ENCODE results near the gene ROR2. TPM values are rescaled to one million over a fixed set of nuclear protein-coding genes. Genes with fewer than 3 reads are reported as not detected.

Gene ROR2
- total and polyA plus RNA-seq, 7 donors = 0.46 to 81.7 (median 51.4) TPM

GRCh38 chr9:91844701-91845291, 105.2 kb downstream of the ROR2 start:
- TF ChIP-seq POLR2AphosphoS5 (IDR thresholded peaks at IDR 0.05) (no peak), POLR2A (IDR thresholded peaks at IDR 0.05) (no peak)
- TF ChIP-seq, protein P1, sequence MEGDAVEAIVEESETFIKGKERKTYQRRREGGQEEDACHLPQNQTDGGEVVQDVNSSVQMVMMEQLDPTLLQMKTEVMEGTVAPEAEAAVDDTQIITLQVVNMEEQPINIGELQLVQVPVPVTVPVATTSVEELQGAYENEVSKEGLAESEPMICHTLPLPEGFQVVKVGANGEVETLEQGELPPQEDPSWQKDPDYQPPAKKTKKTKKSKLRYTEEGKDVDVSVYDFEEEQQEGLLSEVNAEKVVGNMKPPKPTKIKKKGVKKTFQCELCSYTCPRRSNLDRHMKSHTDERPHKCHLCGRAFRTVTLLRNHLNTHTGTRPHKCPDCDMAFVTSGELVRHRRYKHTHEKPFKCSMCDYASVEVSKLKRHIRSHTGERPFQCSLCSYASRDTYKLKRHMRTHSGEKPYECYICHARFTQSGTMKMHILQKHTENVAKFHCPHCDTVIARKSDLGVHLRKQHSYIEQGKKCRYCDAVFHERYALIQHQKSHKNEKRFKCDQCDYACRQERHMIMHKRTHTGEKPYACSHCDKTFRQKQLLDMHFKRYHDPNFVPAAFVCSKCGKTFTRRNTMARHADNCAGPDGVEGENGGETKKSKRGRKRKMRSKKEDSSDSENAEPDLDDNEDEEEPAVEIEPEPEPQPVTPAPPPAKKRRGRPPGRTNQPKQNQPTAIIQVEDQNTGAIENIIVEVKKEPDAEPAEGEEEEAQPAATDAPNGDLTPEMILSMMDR (IDR thresholded peaks at IDR 0.05) = no peak
- Histone ChIP-seq H3K27ac (peak overlapping the region; percentile 68 to 86 (median 80)), H3K36me3 (no peaks in the 10 kb centered on the region), H3K9me3 (no peaks in the 10 kb centered on the region), H3K4me1 (peaks cover 0 to 70% (median 54%) of the 10 kb centered on the region in 4 donors), H3K4me3 (peak overlapping the region in 1 of 4 donors; percentile 25), H3K27me3 (no peaks in the 10 kb centered on the region)
- intact Hi-C loops (cut with DNase I) = no loop called here
- DNase-seq = no peak
- WGBS, 2 donors = 76 to 81% methylated on average over 12 of the region's 12 CpGs

DNA sequence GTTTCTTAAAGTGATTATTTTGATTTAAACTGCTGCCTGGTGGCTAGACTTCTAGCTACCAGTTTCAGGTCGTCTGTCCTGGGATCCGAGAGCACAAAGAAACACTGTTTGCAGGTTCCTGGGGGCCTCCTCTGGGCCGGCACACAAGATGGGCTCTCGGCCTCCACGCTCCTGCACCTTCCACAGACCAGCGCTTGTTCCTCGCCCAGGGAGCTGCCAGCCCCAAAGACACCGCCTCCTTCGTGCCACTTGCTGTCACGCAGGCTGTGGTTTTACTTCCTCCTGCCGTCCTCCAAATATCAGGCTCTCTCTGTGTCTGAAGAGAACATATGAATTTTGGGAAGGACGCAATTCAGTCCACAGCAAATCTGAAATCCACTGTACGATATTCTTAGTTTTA, 105.8 kb downstream of the ROR2 start:
- Histone ChIP-seq H3K9me3 (no peaks in the 10 kb centered on the region), H3K36me3 (no peaks in the 10 kb centered on the region), H3K4me3 (peak overlapping the region in 2 of 4 donors; percentile 13 to 25), H3K27ac (peak overlapping the region; percentile 68 to 86 (median 80)), H3K4me1 (peaks cover 0 to 76% (median 61%) of the 10 kb centered on the region in 4 donors), H3K27me3 (no peaks in the 10 kb centered on the region)
- intact Hi-C loops (cut with DNase I) = no loop called here
- TF ChIP-seq, protein P1 (IDR thresholded peaks at IDR 0.05) = no peak
- TF ChIP-seq POLR2A (IDR thresholded peaks at IDR 0.05) = no peak
- 46 to 80% methylated on average over 13 of the region's 13 CpGs for WGBS, 2 donors
- no peak for DNase-seq

DNA sequence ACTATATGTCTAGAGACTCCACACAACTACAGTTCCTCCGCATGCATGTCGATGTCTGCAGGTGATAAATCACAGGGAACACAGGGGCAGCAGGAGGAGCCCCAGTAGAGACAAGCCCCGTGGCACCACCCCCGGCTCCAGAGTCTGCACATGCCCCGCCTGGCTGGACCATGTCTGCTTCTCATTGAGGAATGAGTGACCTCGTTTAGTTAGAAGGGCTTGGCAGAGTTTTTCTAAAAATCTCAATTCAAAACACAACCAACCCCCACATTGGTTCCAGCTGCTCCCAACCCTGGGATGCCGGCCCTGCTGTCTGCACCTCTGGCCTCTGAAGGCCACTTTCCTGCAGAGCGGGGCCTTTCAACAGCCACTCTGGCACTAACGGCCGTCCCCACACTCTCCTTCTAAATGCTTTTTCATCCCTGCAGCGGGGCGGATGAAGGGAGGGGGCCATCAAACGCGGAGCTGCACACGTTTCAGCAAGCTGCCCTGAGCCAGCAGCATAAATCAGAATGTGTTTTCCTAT, 106.3 kb downstream of the ROR2 start:
- Histone ChIP-seq H3K27me3 (no peaks in the 10 kb centered on the region), H3K27ac (peak overlapping the region; percentile 68 to 86 (median 80)), H3K4me1 (peaks cover 0 to 81% (median 66%) of the 10 kb centered on the region in 4 donors), H3K9me3 (no peaks in the 10 kb centered on the region), H3K4me3 (peak overlapping the region in 2 of 4 donors; percentile 13 to 25), H3K36me3 (no peaks in the 10 kb centered on the region)
- peak in 1 of 4 donors; percentile 3 for TF ChIP-seq POLR2AphosphoS5 (IDR thresholded peaks at IDR 0.05)
- no peak for TF ChIP-seq EP300 (IDR thresholded peaks at IDR 0.05)
- intact Hi-C loops (cut with DNase I) = no loop called here
- DNase-seq = peak; percentile 82
- 37 to 68% methylated on average over 15 of the region's 15 CpGs for WGBS, 2 donors

DNA sequence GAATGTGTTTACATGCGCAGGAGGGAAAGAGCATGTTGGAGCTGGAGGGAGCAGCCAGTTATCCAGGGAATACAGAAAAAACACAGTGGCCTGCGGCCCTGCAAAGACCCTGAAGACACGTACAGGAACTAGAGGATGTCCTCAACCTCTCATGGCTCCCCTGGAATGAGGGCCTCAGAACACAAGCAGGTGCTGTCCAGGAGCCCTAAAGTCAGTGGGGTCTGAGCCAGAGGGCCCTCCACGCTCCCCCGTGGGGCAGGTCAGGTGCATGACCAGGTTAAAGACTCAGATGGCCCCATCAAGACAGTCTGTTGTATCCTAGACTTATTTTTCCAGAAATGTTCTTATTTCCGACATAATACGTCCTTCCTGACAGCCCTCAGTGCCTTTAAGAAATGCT, 106.9 kb downstream of the ROR2 start:
- DNase-seq = peak; percentile 37
- TF ChIP-seq, protein P1 (IDR thresholded peaks at IDR 0.05) = no peak
- TF ChIP-seq POLR2A (IDR thresholded peaks at IDR 0.05) (no peak), EP300 (IDR thresholded peaks at IDR 0.05) (no peak), POLR2AphosphoS5 (IDR thresholded peaks at IDR 0.05) (peak in 1 of 4 donors; percentile 1)
- Histone ChIP-seq H3K27me3 (no peaks in the 10 kb centered on the region), H3K27ac (peak overlapping the region; percentile 68 to 86 (median 80)), H3K9me3 (no peaks in the 10 kb centered on the region), H3K36me3 (no peaks in the 10 kb centered on the region), H3K4me3 (no peak overlapping the region), H3K4me1 (peaks cover 0 to 85% (median 72%) of the 10 kb centered on the region in 4 donors)
- intact Hi-C loops (cut with DNase I) = no loop called here
- 80 to 83% methylated on average over 7 of the region's 7 CpGs for WGBS, 2 donors

- Histone ChIP-seq H3K27ac (peak overlapping the region; percentile 68 to 86 (median 80)), H3K4me1 (peaks cover 0 to 85% (median 77%) of the 10 kb centered on the region in 4 donors), H3K36me3 (no peaks in the 10 kb centered on the region), H3K9me3 (no peaks in the 10 kb centered on the region), H3K27me3 (no peaks in the 10 kb centered on the region), H3K4me3 (no peak overlapping the region)
- peak; percentile 57 for DNase-seq
- WGBS, 2 donors = 75 to 78% methylated on average over 9 of the region's 9 CpGs
- TF ChIP-seq EP300 (IDR thresholded peaks at IDR 0.05) (no peak), POLR2AphosphoS5 (IDR thresholded peaks at IDR 0.05) (no peak), POLR2A (IDR thresholded peaks at IDR 0.05) (no peak)
- TF ChIP-seq, protein P1 (IDR thresholded peaks at IDR 0.05) = no peak
- intact Hi-C loops (cut with DNase I) = no loop called here
Observed at GRCh38 chr9:91842358-91843049, 107.5 kb downstream of the ROR2 start.
